BJ (cell line): Measurements from ENCODE around the gene ARHGAP4. TPM values are rescaled to one million over a fixed set of nuclear protein-coding genes. Genes with fewer than 3 reads are reported as not detected.

Experiments used
- CTCF ChIA-PET: fragments of 350-600 bp; formaldehyde crosslinking; extraction: SDS; loops from one replicate; lab custom pipeline; 2021; ENCODE audit warnings: antibody characterized with exemption, inconsistent platforms; lab: Yijun Ruan, JAX
- POLR2A ChIA-PET: fragments of 300-600 bp; sonication (Branson Sonifier 250); formaldehyde crosslinking; extraction: SDS; loops from one replicate; lab custom pipeline; 2021; ENCODE audit warnings: antibody characterized with exemption; lab: Charles Lee
- DNase-seq: peaks from one replicate; pipeline ENCODE4 v3.0.0-alpha.2; 2011; ENCODE audit warnings: low read depth
- H3K27me3 ChIP-seq: 2 replicates; pipeline ENCODE4 v1.6.0; 2011; ENCODE audit warnings: low read length; ENCODE audit not compliant: control insufficient read depth, insufficient read depth
- H3K36me3 ChIP-seq: 2 replicates; pipeline ENCODE4 v1.5.1; 2011; ENCODE audit warnings: low read length; ENCODE audit not compliant: control insufficient read depth, insufficient read depth
- H3K4me3 ChIP-seq: 2 replicates; pipeline ENCODE4 v1.5.1; 2011; ENCODE audit warnings: low read depth, mild to moderate bottlenecking, control low read depth, low read length
- polyA plus RNA-seq: library from polyadenylated mRNA; depleted of rRNA; stranded (reverse); fragments of >200 nt; gene quantifications from 2 replicates; pipeline ENCODE4 v1.2.3, GENCODE V29; 2011
- TF ChIP-seq, protein P1 (sequence below): IDR thresholded peaks from 2 replicates; pipeline ENCODE4 v1.5.1; 2011; ENCODE audit warnings: low read depth, mild to moderate bottlenecking, control low read depth, inconsistent platforms, low read length, moderate library complexity; ENCODE audit not compliant: insufficient read depth

The ARHGAP4 gene
- polyA plus RNA-seq, 1 experiment = 0.82 TPM

DNA sequence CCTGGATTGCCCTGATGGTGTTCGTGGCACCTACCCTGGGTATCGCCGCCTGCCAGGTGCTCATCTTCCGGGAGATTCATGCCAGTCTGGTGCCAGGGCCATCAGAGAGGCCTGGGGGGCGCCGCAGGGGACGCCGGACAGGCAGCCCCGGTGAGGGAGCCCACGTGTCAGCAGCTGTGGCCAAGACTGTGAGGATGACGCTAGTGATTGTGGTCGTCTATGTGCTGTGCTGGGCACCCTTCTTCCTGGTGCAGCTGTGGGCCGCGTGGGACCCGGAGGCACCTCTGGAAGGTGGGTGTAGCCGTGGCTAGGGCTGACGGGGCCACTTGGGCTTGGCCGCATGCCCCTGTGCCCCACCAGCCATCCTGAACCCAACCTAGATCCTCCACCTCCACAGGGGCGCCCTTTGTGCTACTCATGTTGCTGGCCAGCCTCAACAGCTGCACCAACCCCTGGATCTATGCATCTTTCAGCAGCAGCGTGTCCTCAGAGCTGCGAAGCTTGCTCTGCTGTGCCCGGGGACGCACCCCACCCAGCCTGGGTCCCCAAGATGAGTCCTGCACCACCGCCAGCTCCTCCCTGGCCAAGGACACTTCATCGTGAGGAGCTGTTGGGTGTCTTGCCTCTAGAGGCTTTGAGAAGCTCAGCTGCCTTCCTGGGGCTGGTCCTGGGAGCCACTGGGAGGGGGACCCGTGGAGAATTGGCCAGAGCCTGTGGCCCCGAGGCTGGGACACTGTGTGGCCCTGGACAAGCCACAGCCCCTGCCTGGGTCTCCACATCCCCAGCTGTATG lies 19.7 kb downstream of the ARHGAP4 start:
- TF ChIP-seq, protein P1, sequence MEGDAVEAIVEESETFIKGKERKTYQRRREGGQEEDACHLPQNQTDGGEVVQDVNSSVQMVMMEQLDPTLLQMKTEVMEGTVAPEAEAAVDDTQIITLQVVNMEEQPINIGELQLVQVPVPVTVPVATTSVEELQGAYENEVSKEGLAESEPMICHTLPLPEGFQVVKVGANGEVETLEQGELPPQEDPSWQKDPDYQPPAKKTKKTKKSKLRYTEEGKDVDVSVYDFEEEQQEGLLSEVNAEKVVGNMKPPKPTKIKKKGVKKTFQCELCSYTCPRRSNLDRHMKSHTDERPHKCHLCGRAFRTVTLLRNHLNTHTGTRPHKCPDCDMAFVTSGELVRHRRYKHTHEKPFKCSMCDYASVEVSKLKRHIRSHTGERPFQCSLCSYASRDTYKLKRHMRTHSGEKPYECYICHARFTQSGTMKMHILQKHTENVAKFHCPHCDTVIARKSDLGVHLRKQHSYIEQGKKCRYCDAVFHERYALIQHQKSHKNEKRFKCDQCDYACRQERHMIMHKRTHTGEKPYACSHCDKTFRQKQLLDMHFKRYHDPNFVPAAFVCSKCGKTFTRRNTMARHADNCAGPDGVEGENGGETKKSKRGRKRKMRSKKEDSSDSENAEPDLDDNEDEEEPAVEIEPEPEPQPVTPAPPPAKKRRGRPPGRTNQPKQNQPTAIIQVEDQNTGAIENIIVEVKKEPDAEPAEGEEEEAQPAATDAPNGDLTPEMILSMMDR = no peak
- Histone ChIP-seq H3K27me3 (no peaks in the 10 kb centered on the region), H3K4me3 (no peak overlapping the region), H3K36me3 (no peaks in the 10 kb centered on the region)
- ChIA-PET POLR2A (no interaction called here), CTCF (interaction anchor here (1.0 to 1.4 kb wide), 3 partner anchors 16 to 142 kb away, joined by 3 to 5 read pairs (median 3); partner anchors contain the start of gene PLXNB3)
- DNase-seq = no peak

DNA sequence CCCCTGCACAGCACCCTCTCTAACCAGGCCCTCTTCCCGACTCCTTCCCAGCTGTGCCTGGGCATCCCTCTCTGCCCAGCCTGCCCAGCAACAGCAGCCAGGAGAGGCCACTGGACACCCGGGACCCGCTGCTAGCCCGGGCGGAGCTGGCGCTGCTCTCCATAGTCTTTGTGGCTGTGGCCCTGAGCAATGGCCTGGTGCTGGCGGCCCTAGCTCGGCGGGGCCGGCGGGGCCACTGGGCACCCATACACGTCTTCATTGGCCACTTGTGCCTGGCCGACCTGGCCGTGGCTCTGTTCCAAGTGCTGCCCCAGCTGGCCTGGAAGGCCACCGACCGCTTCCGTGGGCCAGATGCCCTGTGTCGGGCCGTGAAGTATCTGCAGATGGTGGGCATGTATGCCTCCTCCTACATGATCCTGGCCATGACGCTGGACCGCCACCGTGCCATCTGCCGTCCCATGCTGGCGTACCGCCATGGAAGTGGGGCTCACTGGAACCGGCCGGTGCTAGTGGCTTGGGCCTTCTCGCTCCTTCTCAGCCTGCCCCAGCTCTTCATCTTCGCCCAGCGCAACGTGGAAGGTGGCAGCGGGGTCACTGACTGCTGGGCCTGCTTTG lies 20.5 kb downstream of the ARHGAP4 start:
- TF ChIP-seq, protein P1 = no peak

DNA sequence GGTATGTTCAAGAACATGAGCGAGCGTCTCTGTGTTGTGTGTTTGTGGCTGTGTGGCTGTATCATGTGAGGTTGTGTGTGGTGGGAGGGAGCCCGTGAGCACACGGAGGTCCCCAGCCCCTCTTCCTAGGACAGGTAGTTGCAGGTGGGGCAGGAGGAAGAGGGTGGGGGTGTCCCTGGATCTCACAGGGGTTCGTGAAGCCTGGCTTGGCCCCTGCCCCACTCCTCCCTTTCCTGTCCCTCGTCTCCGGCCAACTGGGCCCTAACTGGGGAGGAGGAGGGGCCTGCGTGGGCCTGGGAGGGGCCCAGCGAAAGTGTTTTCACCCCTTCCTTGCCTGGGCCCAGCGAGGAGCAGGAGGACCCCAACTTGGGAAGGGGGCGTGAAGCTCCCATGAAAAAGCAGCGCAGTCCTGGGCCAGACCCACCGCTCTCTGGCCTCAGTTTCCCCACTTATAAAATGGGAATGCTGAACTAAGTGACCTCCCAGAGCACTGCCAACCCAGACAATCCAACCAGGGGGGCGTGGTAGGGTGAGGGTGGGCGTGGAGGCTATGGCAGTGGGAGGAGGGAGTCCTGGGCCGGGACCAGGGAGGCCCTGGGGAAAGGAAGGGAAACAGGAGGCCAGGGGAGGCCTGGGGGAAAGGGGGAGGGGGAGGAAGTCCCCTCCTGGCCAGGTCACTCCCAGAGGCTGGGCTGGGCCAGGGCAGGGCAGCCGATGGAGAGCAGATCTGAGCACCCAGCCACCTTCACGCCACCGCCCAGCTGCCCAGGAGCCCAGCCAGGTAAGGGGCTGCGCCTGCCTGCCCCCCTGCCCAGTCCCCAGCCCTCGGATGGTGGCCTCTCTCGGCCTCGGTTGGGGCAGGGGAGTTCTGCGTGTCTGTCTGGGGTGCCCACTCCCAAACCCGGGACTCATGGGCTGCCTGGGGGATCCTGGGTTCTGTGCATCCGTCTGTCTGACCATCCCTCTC lies 21.8 kb downstream of the ARHGAP4 start, which contains the start of gene AVPR2:
TSS of gene AVPR2 (plus strand) at position 683 of the 967 bp plus-strand sequence. CDS start 473 bp downstream, outside the sequence.
- Histone ChIP-seq H3K36me3 (no peaks in the 10 kb centered on the region), H3K4me3 (no peak within 1 kb of the TSS), H3K27me3 (no peaks in the 10 kb centered on the region)
- CTCF ChIA-PET = no interaction called here
- POLR2A ChIA-PET = no interaction called here
- DNase-seq = no peak
- TF ChIP-seq, protein P1 = no peak

More for the DNA sequence above, 20.5 kb downstream of the ARHGAP4 start:
- Histone ChIP-seq H3K27me3 (no peaks in the 10 kb centered on the region), H3K4me3 (no peak overlapping the region), H3K36me3 (no peaks in the 10 kb centered on the region)
- CTCF ChIA-PET = no interaction called here
- DNase-seq = no peak
- POLR2A ChIA-PET = no interaction called here

DNA sequence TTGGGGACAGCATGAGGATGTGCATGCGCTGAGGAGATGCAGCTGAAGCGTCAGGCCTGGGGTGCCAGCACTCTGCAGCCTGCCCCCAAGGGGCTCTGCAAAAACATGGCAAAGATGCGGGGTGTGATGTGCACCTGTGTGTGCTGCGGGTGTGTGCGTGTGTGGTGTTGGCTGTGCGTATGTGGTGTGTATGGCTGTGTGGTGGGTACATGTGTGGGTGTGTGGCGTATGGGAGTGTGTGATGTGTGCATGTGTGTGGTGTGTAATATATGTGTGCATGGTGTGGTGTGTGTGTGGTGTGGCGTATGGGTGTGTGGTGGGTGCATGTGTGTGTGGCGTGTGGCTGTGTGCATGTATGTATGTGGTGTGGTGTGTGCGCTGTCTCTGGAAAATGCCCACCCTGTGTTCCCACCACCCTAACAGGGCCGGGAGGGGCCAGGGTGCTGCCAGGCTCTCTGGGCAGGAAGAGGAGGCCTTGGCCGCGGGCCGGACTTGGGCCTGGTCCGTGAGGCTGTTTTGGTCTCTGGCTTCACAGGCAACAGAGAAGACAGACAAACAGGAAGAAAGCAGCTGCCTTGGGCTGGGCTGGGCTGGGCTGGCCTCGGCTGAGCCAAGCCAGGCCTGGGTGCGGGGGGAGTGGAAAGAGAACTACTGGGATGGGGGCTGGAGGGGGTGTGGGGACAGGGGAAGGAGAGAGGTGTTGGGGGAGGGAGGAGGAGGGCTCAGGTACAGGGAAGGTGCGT lies 22.7 kb downstream of the ARHGAP4 start:
- Histone ChIP-seq H3K27me3 (no peaks in the 10 kb centered on the region), H3K4me3 (no peak overlapping the region), H3K36me3 (no peaks in the 10 kb centered on the region)
- no peak for DNase-seq
- POLR2A ChIA-PET = no interaction called here
- TF ChIP-seq, protein P1 = no peak
- CTCF ChIA-PET = no interaction called here
